HEK293 (cell line): Measurements from ENCODE around the gene PPP1R1C.

Experiments used
- CTCF ChIA-PET: fragments of 350-600 bp; formaldehyde crosslinking; extraction: SDS; loops from one replicate; lab custom pipeline; 2021; ENCODE audit warnings: antibody characterized with exemption; lab: Yijun Ruan, JAX
- POLR2A ChIA-PET: fragments of 300-600 bp; formaldehyde crosslinking; extraction: SDS; loops from one replicate; lab custom pipeline; 2020; ENCODE audit warnings: antibody characterized with exemption, inconsistent platforms; lab: Yijun Ruan, JAX
- H3K27ac ChIP-seq: fragments of 200-500 bp; sonication (Bioruptor generic); 2 replicates; pipeline ENCODE4 v1.5.1; 2014; ENCODE audit warnings: low read depth, low read length, control low read depth, inconsistent platforms; ENCODE audit errors: extremely low read depth
- H3K36me3 ChIP-seq, 2 experiments: fragments of 200-500 bp in 1 of 2; sonication (Bioruptor generic) in 1 of 2; 1 replicate in 1 of 2; 2 replicates in 1 of 2; pipeline ENCODE4 v1.5.1; 2014 to 2017; ENCODE audit warnings: inconsistent platforms in 2 of 2, low read length in 2 of 2; ENCODE audit not compliant: control insufficient read depth in 2 of 2, insufficient read depth in 1 of 2
- H3K4me1 ChIP-seq: fragments of 200-500 bp; sonication (Bioruptor generic); 2 replicates; pipeline ENCODE4 v1.5.1; 2014; ENCODE audit warnings: mild to moderate bottlenecking, low read length, inconsistent platforms; ENCODE audit not compliant: control insufficient read depth, insufficient read depth
- H3K4me3 ChIP-seq: 2 replicates; pipeline ENCODE4 v1.5.1; 2011; ENCODE audit warnings: low read depth, mild to moderate bottlenecking, control low read depth, low read length, moderate library complexity
- H3K9me3 ChIP-seq: fragments of 200-500 bp; sonication (Bioruptor generic); 2 replicates; pipeline ENCODE4 v1.5.1; 2014; ENCODE audit warnings: low read depth, low read length, inconsistent platforms; ENCODE audit not compliant: control insufficient read depth, insufficient read depth
- GLIS2 ChIP-seq: fragments of 450-650 bp; formaldehyde crosslinking; IDR thresholded peaks from 2 replicates; pipeline ENCODE4 v1.5.1; 2016; ENCODE audit warnings: missing biosample characterization, missing genetic modification characterization
- KLF7 ChIP-seq: fragments of 450-650 bp; formaldehyde crosslinking; IDR thresholded peaks from 2 replicates; pipeline ENCODE4 v1.5.1; 2016; ENCODE audit warnings: missing biosample characterization, missing genetic modification characterization, borderline replicate concordance
- KLF9 ChIP-seq: fragments of 450-650 bp; formaldehyde crosslinking; IDR thresholded peaks from 2 replicates; pipeline ENCODE4 v1.5.1; 2016; ENCODE audit warnings: missing biosample characterization, missing genetic modification characterization, low read depth
- WT1 ChIP-seq: fragments of 450-650 bp; formaldehyde crosslinking; IDR thresholded peaks from 2 replicates; pipeline ENCODE4 v1.5.1; 2016; ENCODE audit warnings: missing biosample characterization, missing genetic modification characterization
- YY2 ChIP-seq: fragments of 450-650 bp; formaldehyde crosslinking; IDR thresholded peaks from 2 replicates; pipeline ENCODE4 v1.5.1; 2016; ENCODE audit warnings: missing biosample characterization, missing genetic modification characterization
- ZNF112 ChIP-seq: fragments of 450-650 bp; formaldehyde crosslinking; IDR thresholded peaks from 2 replicates; pipeline ENCODE4 v1.5.0; 2017; ENCODE audit warnings: missing biosample characterization, missing genetic modification characterization
- ZNF146 ChIP-seq: fragments of 450-650 bp; formaldehyde crosslinking; IDR thresholded peaks from 2 replicates; pipeline ENCODE4 v1.5.1; 2016; ENCODE audit warnings: missing biosample characterization, missing genetic modification characterization
- ZNF2 ChIP-seq: fragments of 450-650 bp; formaldehyde crosslinking; IDR thresholded peaks from 2 replicates; pipeline ENCODE4 v1.5.1; 2016; ENCODE audit warnings: missing biosample characterization, missing genetic modification characterization
- ZNF426 ChIP-seq: fragments of 450-650 bp; formaldehyde crosslinking; IDR thresholded peaks from 2 replicates; pipeline ENCODE4 v1.5.1; 2017; ENCODE audit warnings: missing biosample characterization, missing genetic modification characterization, mild to moderate bottlenecking, inconsistent platforms, moderate library complexity
- ZNF433 ChIP-seq: fragments of 450-650 bp; formaldehyde crosslinking; IDR thresholded peaks from 2 replicates; pipeline ENCODE4 v1.5.1; 2016; ENCODE audit warnings: missing biosample characterization, missing genetic modification characterization, low read depth
- ZNF473 ChIP-seq: fragments of 450-650 bp; formaldehyde crosslinking; IDR thresholded peaks from 2 replicates; pipeline ENCODE4 v1.5.1; 2017; ENCODE audit warnings: missing biosample characterization, missing genetic modification characterization
- ZNF501 ChIP-seq: fragments of 450-650 bp; formaldehyde crosslinking; IDR thresholded peaks from 2 replicates; pipeline ENCODE4 v1.5.1; 2016; ENCODE audit warnings: missing biosample characterization, missing genetic modification characterization
- ZNF530 ChIP-seq: fragments of 450-650 bp; formaldehyde crosslinking; IDR thresholded peaks from 2 replicates; pipeline ENCODE4 v1.5.1; 2016; ENCODE audit warnings: low read depth, missing biosample characterization, missing genetic modification characterization
- ZNF596 ChIP-seq: fragments of 450-650 bp; IDR thresholded peaks from 2 replicates; pipeline ENCODE4 v1.5.0; 2018; ENCODE audit warnings: missing biosample characterization, mild to moderate bottlenecking, missing genetic modification characterization, moderate library complexity
- ZNF837 ChIP-seq: fragments of 450-650 bp; formaldehyde crosslinking; IDR thresholded peaks from 2 replicates; pipeline ENCODE4 v1.5.1; 2016; ENCODE audit warnings: missing biosample characterization, missing genetic modification characterization
- ZNF843 ChIP-seq: fragments of 450-650 bp; formaldehyde crosslinking; IDR thresholded peaks from 2 replicates; pipeline ENCODE4 v1.5.1; 2016; ENCODE audit warnings: missing biosample characterization, missing genetic modification characterization
- TF ChIP-seq, protein P1 (sequence below): fragments of 450-650 bp; formaldehyde crosslinking; IDR thresholded peaks from 2 replicates; pipeline ENCODE4 v1.5.1; 2016; ENCODE audit warnings: missing biosample characterization, missing genetic modification characterization
- TF ChIP-seq, protein P2 (sequence below): fragments of 450-650 bp; formaldehyde crosslinking; IDR thresholded peaks from 2 replicates; pipeline ENCODE4 v1.5.1; 2016; ENCODE audit warnings: missing biosample characterization, missing genetic modification characterization
- TF ChIP-seq, protein P3 (sequence below): fragments of 450-650 bp; formaldehyde crosslinking; IDR thresholded peaks from 2 replicates; pipeline ENCODE4 v1.5.1; 2017; ENCODE audit warnings: missing biosample characterization, missing genetic modification characterization

PPP1R1C gene

DNA sequence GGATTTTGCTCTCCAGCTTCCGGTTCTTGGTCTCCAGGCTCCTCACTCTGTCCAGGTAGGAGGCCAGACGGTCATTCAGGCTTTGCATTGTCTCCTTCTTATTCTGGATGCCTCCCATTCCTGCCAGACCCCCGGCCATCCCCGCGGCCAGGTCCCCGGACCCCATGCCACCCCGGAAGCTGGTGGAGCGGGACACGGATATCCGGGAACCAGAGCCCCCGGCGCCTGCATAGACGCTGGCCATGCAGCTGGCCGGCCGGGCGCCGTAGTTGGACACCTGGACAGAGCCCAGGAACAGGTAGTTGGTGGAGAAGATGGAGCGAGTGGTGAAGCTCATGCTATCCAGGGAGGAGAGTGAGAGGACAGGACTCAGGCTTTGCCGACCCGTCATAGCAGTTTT is 23.5 kb upstream of the PPP1R1C start:
- Histone ChIP-seq H3K4me1 (no peaks in the 10 kb centered on the region), H3K9me3 (no peaks in the 10 kb centered on the region), H3K4me3 (no peak overlapping the region), H3K36me3 (no peaks in the 10 kb centered on the region), H3K27ac (no peak overlapping the region)
- TF ChIP-seq, protein P1, sequence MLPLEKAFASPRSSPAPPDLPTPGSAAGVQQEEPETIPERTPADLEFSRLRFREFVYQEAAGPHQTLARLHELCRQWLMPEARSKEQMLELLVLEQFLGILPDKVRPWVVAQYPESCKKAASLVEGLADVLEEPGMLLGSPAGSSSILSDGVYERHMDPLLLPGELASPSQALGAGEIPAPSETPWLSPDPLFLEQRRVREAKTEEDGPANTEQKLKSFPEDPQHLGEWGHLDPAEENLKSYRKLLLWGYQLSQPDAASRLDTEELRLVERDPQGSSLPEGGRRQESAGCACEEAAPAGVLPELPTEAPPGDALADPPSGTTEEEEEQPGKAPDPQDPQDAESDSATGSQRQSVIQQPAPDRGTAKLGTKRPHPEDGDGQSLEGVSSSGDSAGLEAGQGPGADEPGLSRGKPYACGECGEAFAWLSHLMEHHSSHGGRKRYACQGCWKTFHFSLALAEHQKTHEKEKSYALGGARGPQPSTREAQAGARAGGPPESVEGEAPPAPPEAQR (tag by site-specific recombination), result no peak
- TF ChIP-seq ZNF426 (tag by site-specific recombination) (no peak), ZNF837 (no peak), WT1 (no peak), KLF7 (tag by site-specific recombination) (no peak), ZNF2 (no peak), ZNF146 (tag by site-specific recombination) (no peak), ZNF473 (no peak), ZNF501 (tag by site-specific recombination) (no peak), ZNF112 (tag by site-specific recombination) (no peak), ZNF433 (tag by site-specific recombination) (no peak), ZNF596 (no peak), ZNF843 (tag by site-specific recombination) (no peak), KLF9 (tag by site-specific recombination) (no peak)
- TF ChIP-seq, protein P2, sequence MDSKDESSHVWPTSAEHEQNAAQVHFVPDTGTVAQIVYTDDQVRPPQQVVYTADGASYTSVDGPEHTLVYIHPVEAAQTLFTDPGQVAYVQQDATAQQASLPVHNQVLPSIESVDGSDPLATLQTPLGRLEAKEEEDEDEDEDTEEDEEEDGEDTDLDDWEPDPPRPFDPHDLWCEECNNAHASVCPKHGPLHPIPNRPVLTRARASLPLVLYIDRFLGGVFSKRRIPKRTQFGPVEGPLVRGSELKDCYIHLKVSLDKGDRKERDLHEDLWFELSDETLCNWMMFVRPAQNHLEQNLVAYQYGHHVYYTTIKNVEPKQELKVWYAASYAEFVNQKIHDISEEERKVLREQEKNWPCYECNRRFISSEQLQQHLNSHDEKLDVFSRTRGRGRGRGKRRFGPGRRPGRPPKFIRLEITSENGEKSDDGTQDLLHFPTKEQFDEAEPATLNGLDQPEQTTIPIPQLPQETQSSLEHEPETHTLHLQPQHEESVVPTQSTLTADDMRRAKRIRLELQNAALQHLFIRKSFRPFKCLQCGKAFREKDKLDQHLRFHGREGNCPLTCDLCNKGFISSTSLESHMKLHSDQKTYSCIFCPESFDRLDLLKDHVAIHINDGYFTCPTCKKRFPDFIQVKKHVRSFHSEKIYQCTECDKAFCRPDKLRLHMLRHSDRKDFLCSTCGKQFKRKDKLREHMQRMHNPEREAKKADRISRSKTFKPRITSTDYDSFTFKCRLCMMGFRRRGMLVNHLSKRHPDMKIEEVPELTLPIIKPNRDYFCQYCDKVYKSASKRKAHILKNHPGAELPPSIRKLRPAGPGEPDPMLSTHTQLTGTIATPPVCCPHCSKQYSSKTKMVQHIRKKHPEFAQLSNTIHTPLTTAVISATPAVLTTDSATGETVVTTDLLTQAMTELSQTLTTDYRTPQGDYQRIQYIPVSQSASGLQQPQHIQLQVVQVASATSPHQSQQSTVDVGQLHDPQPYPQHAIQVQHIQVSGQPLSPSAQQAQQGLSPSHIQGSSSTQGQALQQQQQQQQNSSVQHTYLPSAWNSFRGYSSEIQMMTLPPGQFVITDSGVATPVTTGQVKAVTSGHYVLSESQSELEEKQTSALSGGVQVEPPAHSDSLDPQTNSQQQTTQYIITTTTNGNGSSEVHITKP, result no peak
- TF ChIP-seq, protein P3, sequence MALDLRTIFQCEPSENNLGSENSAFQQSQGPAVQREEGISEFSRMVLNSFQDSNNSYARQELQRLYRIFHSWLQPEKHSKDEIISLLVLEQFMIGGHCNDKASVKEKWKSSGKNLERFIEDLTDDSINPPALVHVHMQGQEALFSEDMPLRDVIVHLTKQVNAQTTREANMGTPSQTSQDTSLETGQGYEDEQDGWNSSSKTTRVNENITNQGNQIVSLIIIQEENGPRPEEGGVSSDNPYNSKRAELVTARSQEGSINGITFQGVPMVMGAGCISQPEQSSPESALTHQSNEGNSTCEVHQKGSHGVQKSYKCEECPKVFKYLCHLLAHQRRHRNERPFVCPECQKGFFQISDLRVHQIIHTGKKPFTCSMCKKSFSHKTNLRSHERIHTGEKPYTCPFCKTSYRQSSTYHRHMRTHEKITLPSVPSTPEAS (tag by site-specific recombination), result no peak
- ChIA-PET CTCF (interaction anchor here (1.1 to 1.2 kb wide), 2 partner anchors 8 to 52 kb away, joined by 3 to 5 read pairs; no protein-coding TSS in a partner anchor), POLR2A (no interaction called here)

DNA sequence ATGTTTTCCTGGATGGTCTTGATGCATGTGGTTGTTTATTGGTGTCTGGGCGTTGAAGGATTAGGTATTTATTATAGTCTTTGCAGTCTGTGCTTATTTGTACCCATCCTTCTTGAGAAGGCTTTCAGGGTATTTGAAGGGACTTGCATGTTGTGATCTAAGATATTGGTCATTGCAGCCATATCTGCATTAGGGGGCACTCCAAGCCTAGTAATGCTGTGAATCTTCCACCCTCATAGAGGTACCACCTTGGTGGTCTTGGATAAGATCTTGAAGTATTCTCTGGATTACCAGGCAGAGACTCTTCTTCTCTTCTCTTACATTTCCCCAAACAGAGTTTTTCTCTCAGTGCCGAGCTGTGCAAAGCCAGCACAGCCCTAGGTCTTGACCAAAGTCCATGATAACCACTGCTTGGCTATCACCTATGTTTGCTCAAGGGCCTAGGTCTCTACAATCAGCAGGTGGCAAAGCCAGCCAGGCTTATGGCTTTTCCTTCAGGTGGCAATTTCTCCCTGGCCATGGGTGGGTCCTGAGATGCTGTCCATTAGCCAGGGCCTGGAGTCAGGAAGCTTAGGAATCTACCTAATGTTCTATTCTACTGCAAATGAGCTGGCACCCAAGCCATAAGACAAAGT is 15.4 kb upstream of the PPP1R1C start:
- no peaks in the 10 kb centered on the region for H3K9me3 ChIP-seq
- TF ChIP-seq GLIS2 (tag by site-specific recombination) (no peak), ZNF530 (tag by site-specific recombination) (no peak), YY2 (tag by site-specific recombination) (no peak)
- CTCF ChIA-PET, result interaction anchor here (0.6 to 1.2 kb wide), 3 partner anchors 10 to 678 kb away, joined by 4 to 5 read pairs (median 5); no protein-coding TSS in a partner anchor
- H3K36me3 ChIP-seq, result no peaks in the 10 kb centered on the region
- H3K27ac ChIP-seq, result no peak overlapping the region
- H3K4me3 ChIP-seq, result no peak overlapping the region
- H3K4me1 ChIP-seq, result no peaks in the 10 kb centered on the region
- POLR2A ChIA-PET, result no interaction called here
